ENCODE data around the gene BBS9.

DNA sequence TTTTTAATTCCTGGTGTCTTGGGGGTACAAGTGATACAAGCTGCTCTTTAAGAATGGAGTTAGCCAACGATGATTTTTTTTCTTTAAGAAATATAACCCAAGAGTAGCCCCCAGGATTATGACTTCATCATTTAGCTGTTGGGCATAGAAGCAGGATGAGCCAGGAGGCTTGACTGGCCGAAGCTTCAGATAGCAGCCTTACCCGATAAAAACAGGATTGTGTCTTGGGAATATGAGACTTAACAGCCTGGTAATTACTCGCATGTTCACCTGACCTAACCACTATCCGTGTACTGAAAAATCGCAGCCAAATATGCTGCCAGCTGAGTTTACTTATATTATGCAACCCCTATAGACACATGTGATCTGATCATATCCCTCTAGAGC is 430.0 kb downstream of the BBS9 start:
- TF ChIP-seq, protein P1, sequence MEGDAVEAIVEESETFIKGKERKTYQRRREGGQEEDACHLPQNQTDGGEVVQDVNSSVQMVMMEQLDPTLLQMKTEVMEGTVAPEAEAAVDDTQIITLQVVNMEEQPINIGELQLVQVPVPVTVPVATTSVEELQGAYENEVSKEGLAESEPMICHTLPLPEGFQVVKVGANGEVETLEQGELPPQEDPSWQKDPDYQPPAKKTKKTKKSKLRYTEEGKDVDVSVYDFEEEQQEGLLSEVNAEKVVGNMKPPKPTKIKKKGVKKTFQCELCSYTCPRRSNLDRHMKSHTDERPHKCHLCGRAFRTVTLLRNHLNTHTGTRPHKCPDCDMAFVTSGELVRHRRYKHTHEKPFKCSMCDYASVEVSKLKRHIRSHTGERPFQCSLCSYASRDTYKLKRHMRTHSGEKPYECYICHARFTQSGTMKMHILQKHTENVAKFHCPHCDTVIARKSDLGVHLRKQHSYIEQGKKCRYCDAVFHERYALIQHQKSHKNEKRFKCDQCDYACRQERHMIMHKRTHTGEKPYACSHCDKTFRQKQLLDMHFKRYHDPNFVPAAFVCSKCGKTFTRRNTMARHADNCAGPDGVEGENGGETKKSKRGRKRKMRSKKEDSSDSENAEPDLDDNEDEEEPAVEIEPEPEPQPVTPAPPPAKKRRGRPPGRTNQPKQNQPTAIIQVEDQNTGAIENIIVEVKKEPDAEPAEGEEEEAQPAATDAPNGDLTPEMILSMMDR (conservative IDR thresholded peaks at IDR 0.05; ENCODE audit: low read length), result no peak
- TF ChIP-seq EZH2phosphoT487 (IDR thresholded peaks at IDR 0.05; ENCODE audit: borderline replicate concordance), result no peak

Data from Loucy (cell line).